ENCODE results near the gene MGAT4C. TPM values are rescaled to one million over a fixed set of nuclear protein-coding genes. Genes with fewer than 3 reads are reported as not detected.

Gene MGAT4C
- total RNA-seq, 1 donor from 2014 or later, result 1.2 TPM

- Histone ChIP-seq H3K4me3 (ENCODE audit: insufficient read depth, low read depth, low read length) (no peak overlapping the region), H3K9me3 (ENCODE audit: insufficient read depth, low read depth, low read length) (no peaks in the 10 kb centered on the region), H3K36me3 (ENCODE audit: insufficient read depth, low read length) (no peaks in the 10 kb centered on the region), H3K4me1 (ENCODE audit: insufficient read depth, low read length) (peaks cover 5% of the 10 kb centered on the region), H3K4me2 (ENCODE audit: low read length) (no peak overlapping the region), H3K79me2 (ENCODE audit: insufficient read depth, low read length) (no peaks in the 10 kb centered on the region), H3K27ac (ENCODE audit: low read depth, low read length) (no peak overlapping the region), H3K9ac (ENCODE audit: low read length) (no peak overlapping the region), H2AFZ (ENCODE audit: low read depth, low read length) (no peak overlapping the region), H3K27me3 (ENCODE audit: insufficient read depth, low read length) (no peaks in the 10 kb centered on the region), H4K20me1 (ENCODE audit: insufficient read depth, low read length) (no peaks in the 10 kb centered on the region)
- no peaks in the 10 kb centered on the region for H3K27me3 Mint-ChIP-seq (ENCODE audit: low read depth, unreplicated experiment)
- H3K4me1 Mint-ChIP-seq (ENCODE audit: low read depth, unreplicated experiment), result peaks cover 13% of the 10 kb centered on the region
- FAIRE-seq (no peak), DNase-seq (ENCODE audit: low read depth) (no peak)
- TF ChIP-seq CTCF (IDR thresholded peaks at IDR 0.05; ENCODE audit: insufficient read depth, low read depth, low read length) (no peak), EZH2 (IDR thresholded peaks at IDR 0.05; ENCODE audit: insufficient read depth, low read length) (no peak)
- no peaks in the 10 kb centered on the region for H3K9me3 Mint-ChIP-seq (ENCODE audit: unreplicated experiment)
- H3K4me3 Mint-ChIP-seq (ENCODE audit: unreplicated experiment), result no peak overlapping the region
- H3K36me3 Mint-ChIP-seq (ENCODE audit: low read depth, unreplicated experiment), result no peaks in the 10 kb centered on the region
- H3K27ac Mint-ChIP-seq (ENCODE audit: unreplicated experiment), result no peak overlapping the region
Observed at GRCh38 chr12:86226481-86226880, 29.7 kb downstream of the MGAT4C start.

DNA sequence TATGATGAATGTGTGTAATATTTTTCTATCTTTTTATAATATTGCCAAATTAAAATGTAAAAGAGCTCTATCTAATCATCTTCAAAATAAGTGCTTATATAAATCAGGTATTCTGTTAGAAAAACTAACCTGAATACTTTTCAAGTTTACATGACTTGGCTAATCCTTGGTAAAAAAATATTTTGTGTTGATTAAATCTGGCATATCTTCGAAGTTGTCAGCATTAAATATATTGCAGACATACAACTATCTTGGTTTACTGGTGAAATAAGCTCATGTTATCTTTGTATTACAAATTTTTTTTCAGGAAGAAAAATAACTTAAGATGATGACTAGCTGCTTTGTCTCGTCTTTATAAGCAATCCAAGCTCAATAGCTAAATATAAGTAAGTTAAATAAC, 39.6 kb downstream of the MGAT4C start:
- H3K4me2 ChIP-seq (ENCODE audit: low read length), result no peak overlapping the region
- Mint-ChIP-seq H3K4me3 (ENCODE audit: unreplicated experiment) (no peak overlapping the region), H3K9me3 (ENCODE audit: unreplicated experiment) (no peaks in the 10 kb centered on the region), H3K36me3 (ENCODE audit: low read depth, unreplicated experiment) (no peaks in the 10 kb centered on the region), H3K27me3 (ENCODE audit: low read depth, unreplicated experiment) (no peaks in the 10 kb centered on the region), H3K4me1 (ENCODE audit: low read depth, unreplicated experiment) (no peaks in the 10 kb centered on the region), H3K27ac (ENCODE audit: unreplicated experiment) (no peak overlapping the region)
- H3K27me3 ChIP-seq (ENCODE audit: insufficient read depth, low read length), result no peaks in the 10 kb centered on the region
- DNase-seq (ENCODE audit: low read depth) (peak; percentile 45), FAIRE-seq (no peak)
- H3K9me3 ChIP-seq (ENCODE audit: insufficient read depth, low read depth, low read length), result no peaks in the 10 kb centered on the region
- no peaks in the 10 kb centered on the region for H4K20me1 ChIP-seq (ENCODE audit: insufficient read depth, low read length)
- H3K36me3 ChIP-seq (ENCODE audit: insufficient read depth, low read length), result no peaks in the 10 kb centered on the region
- no peak overlapping the region for H3K27ac ChIP-seq (ENCODE audit: low read depth, low read length)
- no peaks in the 10 kb centered on the region for H3K4me1 ChIP-seq (ENCODE audit: insufficient read depth, low read length)
- H3K79me2 ChIP-seq (ENCODE audit: insufficient read depth, low read length), result no peaks in the 10 kb centered on the region
- H2AFZ ChIP-seq (ENCODE audit: low read depth, low read length), result no peak overlapping the region
- H3K9ac ChIP-seq (ENCODE audit: low read length), result no peak overlapping the region
- TF ChIP-seq CTCF (IDR thresholded peaks at IDR 0.05; ENCODE audit: insufficient read depth, low read depth, low read length), result no peak
- no peak for TF ChIP-seq EZH2 (IDR thresholded peaks at IDR 0.05; ENCODE audit: insufficient read depth, low read length)
- no peak overlapping the region for H3K4me3 ChIP-seq (ENCODE audit: insufficient read depth, low read depth, low read length)

DNA sequence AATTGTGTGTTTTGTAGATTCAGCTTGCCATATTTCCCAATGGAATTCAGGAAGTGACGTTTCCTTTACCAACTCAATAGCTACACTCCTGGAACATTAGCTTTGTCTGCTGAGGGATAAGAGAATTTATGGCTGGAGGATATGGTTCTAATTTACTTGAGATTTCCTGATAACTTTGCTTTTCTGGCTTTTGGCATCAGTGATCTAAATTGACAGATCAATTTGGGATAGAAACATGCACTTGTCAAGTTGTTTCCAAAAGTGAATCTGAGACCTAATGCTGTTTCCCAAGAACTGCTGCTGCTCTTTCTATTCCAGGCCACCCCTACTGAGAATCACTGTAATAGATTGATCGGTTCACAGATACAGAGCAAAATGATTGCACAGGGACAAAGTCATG, 43.2 kb downstream of the MGAT4C start:
- Mint-ChIP-seq H3K27me3 (ENCODE audit: low read depth, unreplicated experiment) (no peaks in the 10 kb centered on the region), H3K9me3 (ENCODE audit: unreplicated experiment) (no peaks in the 10 kb centered on the region), H3K36me3 (ENCODE audit: low read depth, unreplicated experiment) (no peaks in the 10 kb centered on the region), H3K4me1 (ENCODE audit: low read depth, unreplicated experiment) (no peaks in the 10 kb centered on the region), H3K27ac (ENCODE audit: unreplicated experiment) (no peak overlapping the region), H3K4me3 (ENCODE audit: unreplicated experiment) (no peak overlapping the region)
- H3K27ac ChIP-seq (ENCODE audit: low read depth, low read length), result no peak overlapping the region
- no peak for FAIRE-seq
- H2AFZ ChIP-seq (ENCODE audit: low read depth, low read length), result no peak overlapping the region
- H3K4me2 ChIP-seq (ENCODE audit: low read length), result no peak overlapping the region
- H3K79me2 ChIP-seq (ENCODE audit: insufficient read depth, low read length), result no peaks in the 10 kb centered on the region
- no peak for DNase-seq (ENCODE audit: low read depth)
- TF ChIP-seq CTCF (IDR thresholded peaks at IDR 0.05; ENCODE audit: insufficient read depth, low read depth, low read length) (no peak), EZH2 (IDR thresholded peaks at IDR 0.05; ENCODE audit: insufficient read depth, low read length) (no peak)
- H3K9ac ChIP-seq (ENCODE audit: low read length), result no peak overlapping the region
- no peak overlapping the region for H3K4me3 ChIP-seq (ENCODE audit: insufficient read depth, low read depth, low read length)
- H3K27me3 ChIP-seq (ENCODE audit: insufficient read depth, low read length), result no peaks in the 10 kb centered on the region
- no peaks in the 10 kb centered on the region for H3K9me3 ChIP-seq (ENCODE audit: insufficient read depth, low read depth, low read length)
- H3K4me1 ChIP-seq (ENCODE audit: insufficient read depth, low read length), result no peaks in the 10 kb centered on the region
- H3K36me3 ChIP-seq (ENCODE audit: insufficient read depth, low read length), result no peaks in the 10 kb centered on the region
- no peaks in the 10 kb centered on the region for H4K20me1 ChIP-seq (ENCODE audit: insufficient read depth, low read length)

Measured in astrocyte (in vitro differentiated cells and primary cell).